Measurements from ENCODE around the gene ABCC10.
A peak's percentile ranks its signal among the peaks of the same experiment; 100 is the strongest.

GRCh38 chr6:43495409-43495941 is 68.1 kb downstream of the ABCC10 start:
- TF ChIP-seq CTCF (IDR thresholded peaks at IDR 0.05) (peak in 1 of 6 experiments; percentile 28), POLR2A (IDR thresholded peaks at IDR 0.05) (no peak)

Data from esophagus squamous epithelium (tissue), 4 donors.